GM19351 (cell line): Measurements from ENCODE around the gene SETD3.

ENCODE experiments used
- ATAC-seq: cut with Tn5 transposase; IDR thresholded peaks from one replicate; pipeline ENCODE4 v1.9.1; 2021; ENCODE audit warnings: mild to moderate bottlenecking, moderate library complexity; ENCODE audit not compliant: unreplicated experiment

SETD3 gene

DNA sequence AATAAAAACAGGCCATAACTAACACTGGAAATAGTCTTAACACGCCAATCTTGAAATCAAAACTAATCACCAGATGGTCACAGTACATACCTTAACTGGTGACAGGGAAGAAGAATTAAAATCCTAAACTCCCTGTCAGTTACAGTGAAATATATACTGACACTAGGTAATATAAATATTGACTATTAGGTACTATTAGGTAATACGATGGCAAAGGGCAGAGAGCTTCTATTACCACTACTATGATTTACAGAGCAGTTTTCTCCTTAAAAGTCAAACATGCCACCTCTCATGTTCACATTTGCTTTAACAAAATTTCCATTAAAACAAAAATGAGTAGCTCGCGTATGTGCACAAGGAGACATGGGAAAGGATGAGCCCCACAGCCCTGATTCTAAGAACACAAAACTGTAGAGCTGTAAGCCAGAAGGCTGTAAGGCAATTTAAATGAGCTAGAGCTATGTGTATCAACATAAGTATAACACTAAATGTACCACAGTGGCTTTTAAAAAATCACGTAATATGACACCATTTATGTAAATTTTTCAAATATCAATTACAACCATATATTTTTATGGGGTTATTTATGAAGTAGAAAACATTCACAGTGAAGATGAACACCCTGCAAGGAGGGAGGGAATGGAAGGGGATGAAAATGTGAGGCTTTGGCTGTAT, 19.1 kb downstream of the SETD3 start:
- ATAC-seq: no peak

- no peak for ATAC-seq
Observed at GRCh38 chr14:99460793-99461192, 19.9 kb downstream of the SETD3 start.

GRCh38 chr14:99459481-99460100, 21.1 kb downstream of the SETD3 start:
- ATAC-seq: no peak

GRCh38 chr14:99454246-99454645, 26.4 kb downstream of the SETD3 start:
- ATAC-seq: no peak

- ATAC-seq: no peak
Observed at GRCh38 chr14:99452968-99453367, 27.7 kb downstream of the SETD3 start.

DNA sequence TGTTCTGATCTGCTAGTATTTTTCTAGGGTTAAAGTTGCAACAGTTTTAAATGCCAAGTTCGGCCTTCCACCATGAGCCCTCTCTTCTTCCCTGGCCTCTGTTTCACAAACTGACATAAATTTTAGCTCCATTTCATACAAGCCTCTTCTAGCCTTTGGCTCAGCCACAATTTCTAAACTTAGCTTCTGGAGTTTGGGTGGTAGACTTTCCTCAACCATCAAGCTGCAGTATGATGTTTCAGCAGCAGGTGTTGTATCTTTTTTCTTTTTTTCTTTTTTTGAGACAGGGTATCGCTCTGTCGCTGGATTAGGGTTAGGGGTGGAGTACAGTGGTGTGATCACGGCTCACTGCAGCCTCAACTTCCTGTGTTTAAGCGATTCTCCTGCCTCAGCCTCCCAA, 29.4 kb downstream of the SETD3 start:
- ATAC-seq: no peak

DNA sequence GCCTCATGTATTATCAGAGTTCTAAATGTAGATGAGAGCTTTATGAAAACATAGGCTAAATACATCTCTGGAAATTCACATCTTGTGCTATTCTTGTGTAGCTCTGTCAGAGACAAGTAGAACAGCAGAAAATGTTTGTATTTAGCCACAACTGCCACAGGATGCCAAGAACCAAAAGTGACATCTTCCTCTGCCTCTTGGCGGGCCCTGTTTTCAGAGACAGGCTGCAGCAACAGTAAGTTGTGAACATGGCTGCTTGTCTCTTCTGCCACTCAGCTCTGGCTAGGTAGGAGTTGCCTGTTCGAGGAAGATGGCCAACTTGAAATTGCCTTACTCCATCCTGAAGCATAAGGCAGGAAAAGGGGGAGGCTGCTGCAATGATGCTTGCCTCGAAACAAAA, 30.4 kb downstream of the SETD3 start:
- ATAC-seq: no peak

- no peak for ATAC-seq
Observed at GRCh38 chr14:99447739-99448138, 32.9 kb downstream of the SETD3 start.

DNA sequence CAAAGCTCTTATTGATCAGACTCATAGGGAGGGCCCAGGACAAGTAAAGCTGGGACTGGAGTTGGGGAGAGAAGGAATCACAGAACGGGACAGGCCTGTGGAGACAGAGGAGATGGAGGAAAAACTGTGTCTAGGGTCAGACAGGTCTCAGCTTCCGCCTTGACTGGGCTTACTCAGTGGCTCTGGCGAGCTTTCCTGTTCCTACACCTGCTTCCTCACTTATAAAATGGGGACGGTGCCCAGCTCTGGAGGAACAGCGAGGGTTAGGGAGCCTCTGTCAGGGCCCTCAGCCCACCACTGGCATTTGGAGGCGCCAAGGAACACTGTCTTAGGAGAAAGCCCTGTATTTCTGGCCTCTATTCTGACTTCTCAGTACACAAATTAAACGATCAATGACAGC, 34.7 kb downstream of the SETD3 start:
- ATAC-seq: no peak

- no peak for ATAC-seq
Observed at GRCh38 chr14:99441918-99442317, 38.7 kb downstream of the SETD3 start.

DNA sequence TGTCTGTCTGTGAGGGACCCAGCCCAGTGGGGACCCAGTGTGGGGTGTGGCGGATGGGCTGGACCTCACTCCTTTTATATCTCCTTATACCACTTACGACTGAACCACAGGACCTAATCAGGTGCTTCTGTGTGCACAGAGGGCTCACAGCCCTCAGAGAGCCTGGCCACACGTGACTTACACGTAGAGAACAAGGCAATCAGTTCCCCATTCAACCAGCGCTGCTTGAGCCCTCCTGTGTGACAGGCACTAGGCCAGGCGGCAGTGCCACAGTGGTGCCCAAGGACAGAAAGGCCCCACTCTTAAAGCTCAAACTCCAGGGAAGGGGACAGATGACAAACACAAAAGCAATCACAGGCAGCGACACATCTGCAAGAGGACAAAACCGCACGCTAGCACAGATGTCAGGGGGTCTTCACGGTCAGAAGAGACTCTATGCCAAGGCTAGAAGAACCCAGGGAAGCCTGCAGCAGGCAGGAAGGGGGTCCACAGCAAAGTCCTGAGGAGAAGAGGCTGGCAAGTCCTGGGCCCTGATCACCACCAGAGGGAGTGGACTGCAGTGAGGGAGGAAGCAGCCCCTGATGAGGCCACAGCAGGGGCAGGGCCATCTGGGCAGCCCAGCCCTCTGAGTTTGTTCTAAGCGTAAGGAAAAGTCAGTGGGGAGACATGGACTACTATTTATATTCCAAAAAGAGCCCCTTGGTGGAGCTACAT, 39.3 kb downstream of the SETD3 start:
- ATAC-seq: no peak

- ATAC-seq: no peak
Observed at GRCh38 chr14:99440278-99440677, 40.4 kb downstream of the SETD3 start.

- ATAC-seq: no peak
Observed at GRCh38 chr14:99437706-99438105, 43.0 kb downstream of the SETD3 start.

DNA sequence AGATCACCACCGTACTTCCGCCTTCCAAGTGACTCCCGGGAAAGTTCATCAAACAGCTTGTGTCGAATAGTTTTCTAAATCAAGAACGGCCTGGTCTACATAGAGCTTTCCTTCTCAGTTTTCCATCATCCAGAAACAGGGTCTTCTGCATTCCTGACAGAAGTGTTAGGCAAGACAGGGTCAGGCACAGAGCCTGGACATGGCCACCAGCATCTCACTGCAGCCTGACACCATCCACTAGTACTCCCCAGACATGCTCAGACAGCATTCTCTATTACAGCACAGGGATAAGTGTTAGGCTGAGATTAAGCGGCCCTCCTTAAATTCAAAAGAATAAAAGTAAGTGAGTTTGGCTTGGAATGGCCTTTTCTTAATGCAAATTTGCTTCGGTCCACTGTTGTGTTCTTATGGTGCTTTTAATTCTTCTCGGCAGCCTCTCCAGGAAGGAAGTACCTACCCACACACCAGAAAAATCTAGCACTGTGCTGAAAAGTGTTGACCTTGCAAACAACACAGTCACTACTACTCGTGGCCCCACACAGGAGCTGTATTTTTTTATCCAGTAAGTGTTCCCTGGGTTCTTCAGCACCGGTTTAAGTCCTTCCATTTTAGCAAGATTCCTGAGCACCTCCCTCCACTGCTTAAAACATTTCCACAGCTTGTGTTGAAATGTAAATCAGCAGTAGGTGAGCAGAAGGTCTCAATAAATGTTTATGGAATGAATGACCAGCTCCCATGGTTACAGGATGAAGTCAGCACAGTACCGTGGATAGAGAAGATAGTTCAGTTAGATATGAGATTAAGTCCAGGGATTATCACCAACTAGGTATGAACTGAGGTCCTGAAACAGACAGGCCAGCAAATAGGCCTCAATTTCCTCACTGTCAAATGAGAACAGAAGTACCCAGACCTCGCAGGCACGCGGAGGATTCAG, 44.1 kb downstream of the SETD3 start:
- ATAC-seq: no peak

DNA sequence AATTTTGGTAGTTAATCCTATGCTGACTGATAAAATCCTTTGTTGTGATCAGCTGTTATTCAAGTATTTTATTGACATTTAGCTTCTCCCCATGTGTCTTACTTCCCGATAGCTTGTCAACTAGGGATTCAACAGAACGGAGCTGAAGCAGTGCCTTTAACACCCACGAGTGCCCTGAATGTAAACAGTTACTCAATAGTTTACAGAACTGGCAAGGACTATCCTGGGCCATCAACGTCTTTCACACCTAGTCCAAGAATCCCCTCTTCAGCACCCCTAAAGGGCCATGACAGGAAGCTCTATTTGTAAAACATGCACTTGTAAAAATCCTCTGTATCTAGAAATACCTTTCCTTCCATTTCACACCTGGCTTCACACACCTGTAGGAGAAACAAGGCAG, 45.3 kb downstream of the SETD3 start:
- ATAC-seq: no peak

DNA sequence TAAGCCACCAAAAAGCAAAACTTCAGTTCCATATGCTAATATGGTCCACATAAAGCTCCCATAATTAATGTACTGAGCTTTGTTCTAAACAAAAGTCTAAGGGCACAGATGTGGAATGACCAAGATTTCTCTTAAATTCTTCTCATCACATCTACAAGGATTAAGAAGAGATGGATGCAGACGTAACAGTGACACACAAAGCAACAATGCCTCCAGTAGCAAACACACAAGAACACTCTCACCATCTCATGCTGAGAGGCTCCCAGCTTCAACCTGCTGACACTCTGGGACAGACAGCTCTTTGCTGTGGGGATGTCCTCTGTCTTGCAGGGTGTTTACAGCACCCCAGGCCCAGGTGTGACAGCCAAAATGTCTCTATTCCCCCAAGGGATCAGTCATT, 48.2 kb downstream of the SETD3 start:
- ATAC-seq: no peak

DNA sequence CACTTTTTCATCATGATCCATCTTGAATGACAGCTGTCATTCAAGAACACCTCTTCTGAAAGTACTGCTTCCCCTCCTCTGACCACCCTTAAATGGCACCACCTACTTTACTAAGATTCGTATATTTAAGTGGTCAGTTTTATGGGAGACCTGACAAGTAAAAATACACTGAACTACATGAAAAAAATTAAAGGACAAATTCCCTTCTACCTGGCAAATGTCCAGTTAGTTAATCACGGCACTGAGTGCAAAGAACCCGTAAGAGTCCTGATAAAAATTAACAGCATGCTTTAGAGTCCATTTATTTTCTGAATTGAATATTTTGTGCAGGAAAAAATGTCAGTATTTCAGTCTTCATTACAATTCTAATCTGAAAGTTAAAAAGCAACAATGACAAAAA, 48.7 kb downstream of the SETD3 start:
- ATAC-seq: no peak

GRCh38 chr14:99430491-99430890, 50.2 kb downstream of the SETD3 start:
- peak; percentile 98 for ATAC-seq

DNA sequence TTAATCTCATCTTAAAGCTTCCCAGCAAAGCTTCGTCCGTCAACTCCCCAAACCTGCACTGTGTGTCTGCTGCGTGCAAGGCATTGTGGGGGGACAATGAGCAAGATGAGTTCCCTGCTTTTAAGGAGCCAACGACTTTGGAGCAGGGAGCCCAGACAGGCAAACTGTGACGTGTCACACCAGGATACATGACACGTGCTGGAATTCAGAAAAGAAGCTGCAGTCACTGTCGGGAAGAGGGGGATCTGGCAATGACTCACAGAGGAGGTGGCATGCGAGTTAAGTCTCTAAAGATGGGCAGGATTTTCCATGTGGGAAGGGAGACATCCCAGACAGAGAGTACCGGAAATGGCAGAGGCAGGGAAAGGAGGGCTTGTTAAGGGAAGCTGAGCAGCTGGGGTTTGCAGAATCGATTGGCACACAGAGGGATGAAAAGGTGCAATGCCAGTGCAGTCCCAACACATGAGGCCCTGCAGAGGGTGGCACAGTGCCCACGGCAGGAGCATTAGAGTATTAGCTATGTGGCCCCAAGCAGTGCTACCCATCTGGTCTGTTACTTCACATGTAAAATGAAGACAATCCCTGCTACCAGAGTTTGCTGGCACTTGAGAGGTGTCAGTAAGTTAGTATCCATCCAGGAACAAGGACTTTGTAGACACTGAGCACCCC, 52.9 kb downstream of the SETD3 start:
- no peak for ATAC-seq

- no peak for ATAC-seq
Observed at GRCh38 chr14:99426813-99427346, 53.8 kb downstream of the SETD3 start.
